Spleen (tissue), 11 donors: Measurements from ENCODE around the gene GGNBP2. TPM values are rescaled to one million over a fixed set of nuclear protein-coding genes. Genes with fewer than 3 reads are reported as not detected.

Experiments used
- DNase-seq: peaks from one replicate; pipeline ENCODE4 v3.0.0-alpha.2; 2020
- H3K27ac ChIP-seq, 8 donors: fragments of 200-600 bp; sonication (generic) in 7 of 8; 1 replicate in 4 of 8; 2 replicates in 4 of 8; pipeline versions ENCODE4 v1.5.0 to v1.8.0; 2016 to 2021; ENCODE audit warnings: inconsistent platforms in 4 of 8, mild to moderate bottlenecking in 4 of 8, moderate library complexity in 1 of 8
- H3K27me3 ChIP-seq, 7 donors: fragments of 200-600 bp; sonication (generic) in 6 of 7; replicated peaks in 1 of 7; 1 replicate in 4 of 7; 2 replicates in 3 of 7; pipeline versions ENCODE4 v1.5.0 to v1.8.0; 2016 to 2021; ENCODE audit warnings: inconsistent platforms in 3 of 7, mild to moderate bottlenecking in 1 of 7
- H3K36me3 ChIP-seq, 6 donors: fragments of 200-600 bp; sonication (generic) in 5 of 6; 1 replicate in 4 of 6; 2 replicates in 2 of 6; pipeline versions ENCODE4 v1.5.0 to v1.8.0; 2016 to 2021; ENCODE audit warnings: inconsistent platforms in 2 of 6
- H3K4me1 ChIP-seq, 6 donors: fragments of 200-600 bp; sonication (generic) in 5 of 6; 1 replicate in 3 of 6; 2 replicates in 3 of 6; pipeline versions ENCODE4 v1.5.0 to v1.8.0; 2016 to 2021; ENCODE audit warnings: inconsistent platforms in 3 of 6
- H3K4me3 ChIP-seq, 8 donors: fragments of 200-600 bp; sonication (generic) in 7 of 8; 1 replicate in 4 of 8; 2 replicates in 4 of 8; pipeline versions ENCODE4 v1.5.0 to v1.8.0; 2016 to 2021; ENCODE audit warnings: inconsistent platforms in 4 of 8, mild to moderate bottlenecking in 4 of 8, moderate library complexity in 2 of 8
- H3K9me3 ChIP-seq, 8 donors: fragments of 200-600 bp; sonication (generic) in 7 of 8; 1 replicate in 4 of 8; 2 replicates in 4 of 8; pipeline versions ENCODE4 v1.5.0 to v1.8.0; 2016 to 2021; ENCODE audit warnings: inconsistent platforms in 4 of 8
- POLR2A ChIP-seq, 3 donors: fragments of 450-650 bp; IDR thresholded peaks; one replicate each; pipeline ENCODE4 v1.5.1; 2017; ENCODE audit warnings: antibody characterized with exemption in 3 of 3, mild to moderate bottlenecking in 1 of 3
- POLR2AphosphoS5 ChIP-seq, 3 donors: sonication (generic); formaldehyde crosslinking; IDR thresholded peaks; one replicate each; pipeline ENCODE4 v1.5.1; 2017; ENCODE audit warnings: antibody characterized with exemption in 3 of 3
- WGBS, 5 donors: extraction: QIAGEN DNeasy Blood & Tissue Kit in 3 of 5; methylation state at CpG; one replicate each; pipeline versions ENCODE4 v1.1.5 to v1.1.7; 2013 to 2018; 5-methylcytosine and 5-hydroxymethylcytosine counted together
- intact Hi-C: fragments of 100-400 bp; cut with DNase I; formaldehyde crosslinking; loops from one replicate; pipeline ENCODE4 v1.15.0; 2023; ENCODE audit warnings: low total_unique reads
- polyA plus RNA-seq, 3 donors: library from polyadenylated mRNA; stranded (reverse); fragments of 200-250 nt; gene quantifications; one replicate each; pipeline ENCODE4 v1.2.1, GENCODE V29; 2013
- total RNA-seq, 7 donors: library from RNA; depleted of rRNA in 3 of 7; stranded (reverse); fragments of >200 nt in 3 of 7; fragmentation: NEBNext Ultra II Directional in 4 of 7; extraction: Animal tissue kit (Norgen Biotek cat#: 25700) in 4 of 7; gene quantifications; one replicate each; pipeline versions ENCODE4 v1.1.0 to v1.2.1, GENCODE V29; 2016 to 2021
- TF ChIP-seq, protein P1 (sequence below), 11 experiments: fragments of 200-600 bp in 7 of 11; fragments of 450-650 bp in 4 of 11; sonication (generic) in 4 of 11; IDR thresholded peaks in 8 of 11; conservative IDR thresholded peaks in 3 of 11; 1 replicate in 7 of 11; 2 replicates in 4 of 11; pipeline versions ENCODE4 v1.4.0 to v1.8.0; 2016 to 2021; ENCODE audit warnings: antibody characterized with exemption in 11 of 11, inconsistent platforms in 4 of 11, mild to moderate bottlenecking in 1 of 11
- donor health status: healthy with polysubstance abuse.
- donor health status: DM: no; HTN: no; CAD: no; lungs with moderate emphysema.
- donor health status: DM: no; HTN: no; CAD: no.
- donor health status: Bipolar disorder and iron deficiency.
- donor health status: healthy.
- donor health status: DM: no; HTN: no; CAD: no.
- donor health status: DM: yes; HTN: yes; CAD: no.

Gene GGNBP2
- total and polyA plus RNA-seq, 10 donors = 60.8 to 123 (median 88.5) TPM

DNA sequence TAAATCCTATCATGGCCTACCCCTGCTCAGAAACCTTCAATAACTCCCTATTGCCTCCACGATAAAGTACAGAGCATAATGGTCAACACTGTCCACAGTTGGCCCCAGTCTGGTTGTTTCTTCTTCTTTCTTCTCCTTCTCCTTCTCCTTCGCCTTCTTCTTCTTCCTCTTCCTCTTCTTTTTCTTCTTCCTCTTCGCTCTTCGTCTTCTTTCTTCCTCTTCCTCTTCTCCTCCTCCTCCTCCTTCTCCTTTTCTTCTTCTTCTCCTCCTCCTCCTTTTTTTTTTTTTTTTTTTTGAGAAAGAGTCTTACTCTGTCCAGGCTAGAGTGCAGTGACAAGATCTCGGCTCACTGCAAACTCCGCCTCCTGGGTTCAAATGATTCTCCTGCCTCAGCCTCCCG is 80.5 kb downstream of the GGNBP2 start:
- no peaks in the 10 kb centered on the region for H3K27me3 ChIP-seq
- no peak overlapping the region for H3K27ac ChIP-seq
- no peak for DNase-seq
- intact Hi-C loops = loop anchor here (5.0 kb wide), 1 partner anchor 612 kb away; no protein-coding TSS in a partner anchor
- no peaks in the 10 kb centered on the region for H3K9me3 ChIP-seq
- H3K4me1 ChIP-seq = peaks cover 0 to 10% (median 5%) of the 10 kb centered on the region in 6 donors
- no peaks in the 10 kb centered on the region for H3K36me3 ChIP-seq
- TF ChIP-seq, protein P1, sequence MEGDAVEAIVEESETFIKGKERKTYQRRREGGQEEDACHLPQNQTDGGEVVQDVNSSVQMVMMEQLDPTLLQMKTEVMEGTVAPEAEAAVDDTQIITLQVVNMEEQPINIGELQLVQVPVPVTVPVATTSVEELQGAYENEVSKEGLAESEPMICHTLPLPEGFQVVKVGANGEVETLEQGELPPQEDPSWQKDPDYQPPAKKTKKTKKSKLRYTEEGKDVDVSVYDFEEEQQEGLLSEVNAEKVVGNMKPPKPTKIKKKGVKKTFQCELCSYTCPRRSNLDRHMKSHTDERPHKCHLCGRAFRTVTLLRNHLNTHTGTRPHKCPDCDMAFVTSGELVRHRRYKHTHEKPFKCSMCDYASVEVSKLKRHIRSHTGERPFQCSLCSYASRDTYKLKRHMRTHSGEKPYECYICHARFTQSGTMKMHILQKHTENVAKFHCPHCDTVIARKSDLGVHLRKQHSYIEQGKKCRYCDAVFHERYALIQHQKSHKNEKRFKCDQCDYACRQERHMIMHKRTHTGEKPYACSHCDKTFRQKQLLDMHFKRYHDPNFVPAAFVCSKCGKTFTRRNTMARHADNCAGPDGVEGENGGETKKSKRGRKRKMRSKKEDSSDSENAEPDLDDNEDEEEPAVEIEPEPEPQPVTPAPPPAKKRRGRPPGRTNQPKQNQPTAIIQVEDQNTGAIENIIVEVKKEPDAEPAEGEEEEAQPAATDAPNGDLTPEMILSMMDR (IDR thresholded peaks at IDR 0.05 in 8 of 11, conservative IDR thresholded peaks at IDR 0.05 in 3 of 11) = no peak
- no peak for TF ChIP-seq POLR2A (IDR thresholded peaks at IDR 0.05)
- no peak for TF ChIP-seq POLR2AphosphoS5 (IDR thresholded peaks at IDR 0.05)
- WGBS, 5 donors = 60 to 76% (median 71%) methylated on average over 7 of the region's 7 CpGs
- H3K4me3 ChIP-seq = no peak overlapping the region

- Histone ChIP-seq H3K27ac (no peak overlapping the region), H3K27me3 (no peaks in the 10 kb centered on the region), H3K4me3 (no peak overlapping the region), H3K4me1 (peaks cover 0 to 10% (median 5%) of the 10 kb centered on the region in 6 donors), H3K36me3 (no peaks in the 10 kb centered on the region), H3K9me3 (no peaks in the 10 kb centered on the region)
- intact Hi-C loops = loop anchor here (5.0 kb wide), 1 partner anchor 610 kb away; no protein-coding TSS in a partner anchor
- TF ChIP-seq POLR2AphosphoS5 (IDR thresholded peaks at IDR 0.05) (no peak), POLR2A (IDR thresholded peaks at IDR 0.05) (no peak)
- TF ChIP-seq, protein P1 (IDR thresholded peaks at IDR 0.05 in 8 of 11, conservative IDR thresholded peaks at IDR 0.05 in 3 of 11) = no peak
- 85 to 90% (median 86%) methylated on average over 12 of the region's 12 CpGs for WGBS, 5 donors
- no peak for DNase-seq
Observed at GRCh38 chr17:36627101-36627500, 82.4 kb downstream of the GGNBP2 start.

- no peak overlapping the region for H3K27ac ChIP-seq
- no peak overlapping the region for H3K4me3 ChIP-seq
- no peaks in the 10 kb centered on the region for H3K36me3 ChIP-seq
- H3K4me1 ChIP-seq = peaks cover 0 to 12% (median 5%) of the 10 kb centered on the region in 6 donors
- peaks cover 0 to 5% (median 0%) of the 10 kb centered on the region in 7 donors for H3K27me3 ChIP-seq
- no peaks in the 10 kb centered on the region for H3K9me3 ChIP-seq
- 86 to 98% (median 96%) methylated on average over 2 of the region's 2 CpGs for WGBS, 5 donors
- intact Hi-C loops = loop anchor here (5.0 kb wide), 1 partner anchor 609 kb away; no protein-coding TSS in a partner anchor
- no peak for DNase-seq
- TF ChIP-seq, protein P1 (IDR thresholded peaks at IDR 0.05 in 8 of 11, conservative IDR thresholded peaks at IDR 0.05 in 3 of 11) = no peak
- TF ChIP-seq POLR2AphosphoS5 (IDR thresholded peaks at IDR 0.05) = no peak
- no peak for TF ChIP-seq POLR2A (IDR thresholded peaks at IDR 0.05)
Observed at GRCh38 chr17:36628576-36628975, 83.9 kb downstream of the GGNBP2 start.

DNA sequence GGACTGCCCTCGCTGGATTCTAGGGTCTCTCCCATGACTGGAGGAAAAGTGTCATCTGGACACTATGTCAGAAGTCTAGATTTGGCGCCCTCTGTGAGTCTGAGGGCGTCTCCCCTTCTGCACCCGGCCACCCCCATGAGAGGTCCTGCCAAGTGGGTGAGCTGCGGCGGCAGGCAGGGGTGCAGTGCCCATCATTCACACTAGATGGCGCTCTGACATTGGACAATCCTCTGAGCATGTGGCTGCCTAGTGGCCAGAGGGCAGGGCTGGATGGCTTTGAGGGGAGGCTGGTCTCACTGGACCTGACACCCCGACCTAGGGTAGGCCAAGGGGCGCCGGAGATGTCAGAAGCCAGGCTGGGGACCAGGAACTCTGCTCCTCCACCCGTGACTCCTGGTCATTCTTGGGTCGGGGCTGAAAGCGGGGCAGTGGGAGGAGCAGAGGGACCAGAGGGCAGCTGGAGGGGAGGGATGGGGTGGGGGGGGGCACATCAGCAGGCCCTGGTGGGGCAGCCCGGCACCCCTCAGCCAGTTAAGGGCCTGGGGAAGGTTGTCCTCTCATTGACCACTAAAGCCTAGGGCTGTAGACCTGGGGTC is 84.6 kb downstream of the GGNBP2 start:
- WGBS, 5 donors = 19 to 40% (median 25%) methylated on average over 9 to 14 of the region's 14 CpGs
- intact Hi-C loops = loop anchor here (5.0 kb wide), 1 partner anchor 608 kb away; no protein-coding TSS in a partner anchor

More for the DNA sequence above, 84.6 kb downstream of the GGNBP2 start:
- Histone ChIP-seq H3K27me3 (peaks cover 0 to 5% (median 0%) of the 10 kb centered on the region in 7 donors), H3K4me3 (no peak overlapping the region), H3K36me3 (no peaks in the 10 kb centered on the region), H3K4me1 (peaks cover 0 to 13% (median 5%) of the 10 kb centered on the region in 6 donors), H3K27ac (no peak overlapping the region), H3K9me3 (no peaks in the 10 kb centered on the region)
- peak; percentile 91 for DNase-seq
- TF ChIP-seq, protein P1 (IDR thresholded peaks at IDR 0.05 in 8 of 11, conservative IDR thresholded peaks at IDR 0.05 in 3 of 11) = peak; percentile 97 to 99 (median 98)
- TF ChIP-seq POLR2AphosphoS5 (IDR thresholded peaks at IDR 0.05) (peak; percentile 25 to 46 (median 27)), POLR2A (IDR thresholded peaks at IDR 0.05) (no peak)
